Astrocyte of the spinal cord (primary cell): ENCODE measurements around the gene MPPED1.

Source experiments
- DNase-seq: peaks from one replicate; pipeline ENCODE4 v3.0.0; 2011; ENCODE audit warnings: low read depth, low spot score
- H3K4me3 ChIP-seq: 2 replicates; pipeline ENCODE4 v1.5.1; 2011; ENCODE audit warnings: low read depth, mild to moderate bottlenecking, low read length, moderate library complexity
- in situ Hi-C: cut with HindIII; loops from 2 replicates; pipeline ENCODE4 v1.10.0; 2017; ENCODE audit warnings: low sequenced_read_pairs
- TF ChIP-seq, protein P1 (sequence below): IDR thresholded peaks from 2 replicates; pipeline ENCODE4 v1.5.1; 2012; ENCODE audit warnings: low read depth, mild to moderate bottlenecking, low read length, inconsistent platforms

MPPED1 gene

DNA sequence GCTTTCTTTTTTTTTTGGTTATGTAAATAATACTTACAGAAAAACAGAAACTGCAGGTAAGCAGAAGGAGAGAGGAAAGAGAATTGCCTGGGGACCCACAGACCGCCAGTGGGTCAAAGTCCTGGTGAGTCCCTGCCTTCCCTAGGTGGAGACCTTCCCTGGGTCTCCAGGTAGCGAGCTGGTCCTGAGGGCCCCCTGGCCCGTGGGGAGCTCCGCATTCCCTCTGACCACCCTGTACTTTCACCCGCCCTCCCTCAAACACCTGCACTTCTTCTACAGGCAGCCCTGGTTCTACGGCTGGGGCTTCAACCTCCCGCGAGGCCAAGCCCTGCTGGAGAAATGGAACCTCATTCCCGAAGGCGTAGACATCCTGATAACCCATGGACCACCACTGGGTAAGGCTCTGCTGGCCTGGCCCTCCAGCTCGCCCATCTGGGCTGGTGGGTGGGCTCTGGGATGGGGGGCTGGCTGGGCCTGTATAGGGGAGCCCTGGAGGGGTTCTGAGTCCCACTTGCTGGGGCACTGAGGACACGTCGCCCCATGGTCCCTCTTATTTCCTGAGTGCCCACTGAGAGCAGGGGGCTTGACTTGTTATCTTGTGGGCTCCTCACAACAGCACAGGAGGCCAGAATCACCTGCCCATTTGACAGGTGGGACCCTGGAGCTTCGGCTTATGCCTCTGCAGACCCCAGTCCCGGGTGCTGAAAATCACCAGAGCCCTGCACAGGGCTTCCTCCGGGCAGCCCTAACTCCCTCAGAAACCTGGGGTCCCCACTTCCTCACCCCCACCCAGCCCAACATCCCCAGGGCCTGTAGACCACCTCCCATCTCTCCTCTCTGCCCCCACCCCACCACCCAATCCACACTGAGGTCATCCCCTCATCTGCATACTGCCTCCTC, 86.4 kb downstream of the MPPED1 start:
- no peak for DNase-seq
- in situ Hi-C loops = no loop called here
- TF ChIP-seq, protein P1, sequence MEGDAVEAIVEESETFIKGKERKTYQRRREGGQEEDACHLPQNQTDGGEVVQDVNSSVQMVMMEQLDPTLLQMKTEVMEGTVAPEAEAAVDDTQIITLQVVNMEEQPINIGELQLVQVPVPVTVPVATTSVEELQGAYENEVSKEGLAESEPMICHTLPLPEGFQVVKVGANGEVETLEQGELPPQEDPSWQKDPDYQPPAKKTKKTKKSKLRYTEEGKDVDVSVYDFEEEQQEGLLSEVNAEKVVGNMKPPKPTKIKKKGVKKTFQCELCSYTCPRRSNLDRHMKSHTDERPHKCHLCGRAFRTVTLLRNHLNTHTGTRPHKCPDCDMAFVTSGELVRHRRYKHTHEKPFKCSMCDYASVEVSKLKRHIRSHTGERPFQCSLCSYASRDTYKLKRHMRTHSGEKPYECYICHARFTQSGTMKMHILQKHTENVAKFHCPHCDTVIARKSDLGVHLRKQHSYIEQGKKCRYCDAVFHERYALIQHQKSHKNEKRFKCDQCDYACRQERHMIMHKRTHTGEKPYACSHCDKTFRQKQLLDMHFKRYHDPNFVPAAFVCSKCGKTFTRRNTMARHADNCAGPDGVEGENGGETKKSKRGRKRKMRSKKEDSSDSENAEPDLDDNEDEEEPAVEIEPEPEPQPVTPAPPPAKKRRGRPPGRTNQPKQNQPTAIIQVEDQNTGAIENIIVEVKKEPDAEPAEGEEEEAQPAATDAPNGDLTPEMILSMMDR = no peak
- no peak overlapping the region for H3K4me3 ChIP-seq

GRCh38 chr22:43498856-43499253, 87.0 kb downstream of the MPPED1 start:
- no peak overlapping the region for H3K4me3 ChIP-seq
- TF ChIP-seq, protein P1 = no peak
- in situ Hi-C loops = no loop called here

DNA sequence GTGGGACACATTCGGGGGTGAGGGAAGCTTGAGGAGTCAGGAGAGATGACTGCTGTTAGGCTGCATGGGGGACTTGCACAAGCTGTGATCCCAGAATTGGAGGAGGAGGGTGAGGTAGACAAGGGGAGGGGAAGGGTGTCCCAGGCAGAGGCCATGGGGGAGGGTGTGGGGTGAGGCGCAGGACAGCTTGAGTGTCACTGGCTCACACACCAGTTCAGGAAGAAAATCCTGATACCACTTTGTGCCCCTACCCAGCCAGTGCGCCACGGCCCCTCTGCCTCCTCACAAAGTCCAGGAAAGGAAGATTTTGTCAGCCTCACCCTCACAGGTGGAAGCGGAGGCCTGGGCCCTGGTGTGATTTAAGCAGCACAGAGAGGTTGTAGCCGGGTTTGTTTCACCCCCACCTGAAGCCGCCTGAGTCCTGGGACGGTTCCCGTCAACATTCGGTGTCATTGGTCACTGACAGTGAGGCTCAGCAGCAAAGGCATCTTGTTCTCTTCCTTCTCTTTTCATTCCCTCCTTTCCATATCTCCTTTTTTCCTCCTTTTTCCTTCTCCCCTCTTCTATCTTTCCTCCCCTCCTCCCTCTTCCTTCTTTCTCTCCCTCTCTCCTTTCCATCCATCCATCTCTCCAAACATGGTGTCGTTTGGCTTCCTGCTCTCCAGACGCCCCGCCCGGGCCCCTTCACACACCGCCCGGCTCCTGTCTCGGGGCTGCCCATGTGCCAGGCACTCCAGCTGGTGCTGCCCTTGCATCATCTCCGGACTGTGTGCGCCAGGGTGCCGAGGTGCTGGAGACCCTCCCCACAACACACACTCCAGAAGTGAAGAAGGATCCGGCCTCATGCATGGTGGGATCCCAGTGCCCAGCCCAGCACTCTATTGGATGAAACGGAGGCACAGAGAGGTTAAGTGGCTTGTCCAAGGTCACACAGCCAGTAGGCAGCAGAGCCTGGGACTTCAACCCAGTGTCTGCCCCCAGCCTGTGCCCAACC, 89.3 kb downstream of the MPPED1 start:
- no peak for DNase-seq
- in situ Hi-C loops = no loop called here
- no peak overlapping the region for H3K4me3 ChIP-seq
- TF ChIP-seq, protein P1 = no peak

More at GRCh38 chr22:43498856-43499253, 87.0 kb downstream of the MPPED1 start:
- no peak for DNase-seq

DNA sequence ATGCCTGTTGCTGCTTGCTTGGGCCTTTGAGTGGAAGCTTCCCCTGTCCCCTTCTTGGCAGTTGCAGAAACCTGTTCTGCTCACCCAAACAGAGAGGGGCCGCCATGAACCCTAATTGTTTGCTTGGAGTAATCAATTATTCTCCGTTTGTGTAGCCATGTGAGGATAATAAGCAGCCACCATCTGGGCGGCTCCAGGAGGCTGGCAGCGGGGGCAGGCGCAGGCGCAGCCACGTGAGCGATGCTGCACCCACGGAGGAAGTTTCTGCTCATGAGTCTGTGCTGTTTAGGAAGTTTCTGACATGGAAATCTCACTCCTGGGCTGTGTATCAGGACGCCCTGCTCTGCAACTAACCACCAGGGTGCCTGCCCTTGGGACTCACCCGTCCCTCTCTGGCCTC, 90.1 kb downstream of the MPPED1 start:
- no peak for DNase-seq
- TF ChIP-seq, protein P1 = no peak
- in situ Hi-C loops = no loop called here
- H3K4me3 ChIP-seq = no peak overlapping the region

DNA sequence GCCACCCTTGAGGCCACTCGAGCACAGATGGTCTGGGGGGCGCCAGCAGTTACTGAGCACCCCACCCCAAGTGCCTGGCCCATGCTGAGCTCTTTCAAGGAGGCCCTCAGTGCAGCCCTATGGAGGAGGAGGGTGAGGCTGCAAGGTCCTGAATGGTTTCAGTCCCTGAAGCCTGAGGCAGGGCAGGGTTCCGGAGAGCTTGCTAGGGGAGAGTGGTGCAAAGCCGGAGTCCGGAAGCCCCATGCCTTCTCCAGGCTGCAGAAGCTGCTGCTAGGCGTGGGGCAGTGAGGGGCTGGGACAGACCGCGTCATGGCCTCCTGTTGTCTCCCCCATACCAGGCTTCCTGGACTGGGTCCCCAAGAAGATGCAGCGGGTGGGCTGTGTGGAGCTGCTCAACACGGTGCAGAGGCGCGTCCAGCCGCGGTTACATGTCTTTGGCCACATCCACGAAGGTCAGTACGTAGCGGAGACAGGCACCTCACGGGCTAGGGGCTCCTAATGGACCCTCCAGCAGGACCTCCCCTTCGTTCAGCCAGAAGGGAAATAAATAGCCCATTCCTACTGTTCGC, 90.6 kb downstream of the MPPED1 start:
- DNase-seq = no peak
- no peak overlapping the region for H3K4me3 ChIP-seq
- in situ Hi-C loops = no loop called here
- TF ChIP-seq, protein P1 = no peak

- in situ Hi-C loops = no loop called here
- DNase-seq = no peak
- TF ChIP-seq, protein P1 = no peak
- no peak overlapping the region for H3K4me3 ChIP-seq
Measured at GRCh38 chr22:43504068-43504467, 92.3 kb downstream of the MPPED1 start.
